Measurements from ENCODE around the gene CMPK2.

CMPK2 gene

DNA sequence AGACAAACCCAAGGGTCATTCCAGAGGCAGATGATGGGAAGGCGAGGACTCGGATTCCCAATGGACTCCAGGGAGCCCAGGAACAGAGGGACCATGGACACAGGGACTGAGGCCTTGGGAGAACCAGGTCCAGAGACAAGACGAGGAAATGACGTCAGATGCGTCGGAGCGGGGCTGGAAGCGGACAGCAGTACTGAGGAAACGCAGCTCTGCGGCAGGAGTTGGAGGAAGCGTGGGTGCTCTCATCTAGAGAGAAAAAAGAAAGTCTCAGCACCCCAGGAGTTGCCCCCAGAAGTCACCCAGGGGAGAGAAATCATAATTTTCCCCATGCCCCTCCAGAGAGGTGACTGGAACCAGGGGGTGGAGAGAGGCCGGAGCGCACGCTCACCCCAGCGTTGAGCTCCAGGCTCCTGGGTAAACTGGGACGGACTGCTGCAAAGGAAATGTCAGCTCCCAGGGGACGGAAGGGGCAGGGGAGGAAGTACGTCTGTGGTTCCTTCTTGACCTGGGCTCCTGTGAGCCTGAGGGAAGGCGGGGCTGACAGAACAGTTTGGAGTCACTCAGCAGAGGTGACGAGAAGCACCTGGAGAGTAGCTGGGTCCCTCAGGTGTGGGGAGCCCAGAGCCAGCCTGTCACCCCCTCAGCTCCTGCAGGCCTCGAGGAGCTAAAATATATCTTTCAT, 44.7 kb downstream of the CMPK2 start (continued):
- TF ChIP-seq, protein P1, sequence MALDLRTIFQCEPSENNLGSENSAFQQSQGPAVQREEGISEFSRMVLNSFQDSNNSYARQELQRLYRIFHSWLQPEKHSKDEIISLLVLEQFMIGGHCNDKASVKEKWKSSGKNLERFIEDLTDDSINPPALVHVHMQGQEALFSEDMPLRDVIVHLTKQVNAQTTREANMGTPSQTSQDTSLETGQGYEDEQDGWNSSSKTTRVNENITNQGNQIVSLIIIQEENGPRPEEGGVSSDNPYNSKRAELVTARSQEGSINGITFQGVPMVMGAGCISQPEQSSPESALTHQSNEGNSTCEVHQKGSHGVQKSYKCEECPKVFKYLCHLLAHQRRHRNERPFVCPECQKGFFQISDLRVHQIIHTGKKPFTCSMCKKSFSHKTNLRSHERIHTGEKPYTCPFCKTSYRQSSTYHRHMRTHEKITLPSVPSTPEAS (tag by site-specific recombination; IDR thresholded peaks at IDR 0.05): no peak
- TF ChIP-seq OVOL3 (tag by site-specific recombination; IDR thresholded peaks at IDR 0.05) (no peak), ZNF157 (tag by site-specific recombination; IDR thresholded peaks at IDR 0.05) (no peak), BCL11A (tag by site-specific recombination; IDR thresholded peaks at IDR 0.05; ENCODE audit: low read depth) (no peak)

DNA sequence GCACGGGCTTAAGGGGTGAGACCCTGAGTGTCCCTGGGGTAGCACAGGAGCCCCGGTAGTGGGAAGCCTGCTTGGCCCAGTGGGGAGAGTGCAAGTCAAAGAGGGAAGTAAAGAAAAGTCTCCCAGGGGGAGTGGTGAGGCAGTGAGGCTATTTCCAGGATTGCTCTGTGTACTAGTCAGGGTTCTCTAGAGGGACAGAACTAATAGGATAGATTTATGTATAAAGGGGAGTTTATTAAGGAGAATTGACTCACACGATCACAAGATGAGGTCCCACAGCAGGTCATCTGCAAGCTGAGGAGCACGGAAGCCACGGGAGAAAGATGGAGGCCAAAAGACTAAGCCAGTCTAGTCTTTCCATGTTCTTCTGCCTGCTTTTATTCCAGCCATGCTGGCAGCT, 45.5 kb downstream of the CMPK2 start:
- H3K4me1 ChIP-seq (ENCODE audit: control insufficient read depth, insufficient read depth, low read length): no peaks in the 10 kb centered on the region
- TF ChIP-seq REPIN1 (tag by site-specific recombination; IDR thresholded peaks at IDR 0.05; ENCODE audit: low read depth) (no peak), ZNF561 (tag by site-specific recombination; IDR thresholded peaks at IDR 0.05; ENCODE audit: borderline replicate concordance) (no peak), ZNF660 (tag by site-specific recombination; IDR thresholded peaks at IDR 0.05) (no peak), ZNF530 (tag by site-specific recombination; IDR thresholded peaks at IDR 0.05; ENCODE audit: low read depth) (no peak), ZNF155 (tag by site-specific recombination; IDR thresholded peaks at IDR 0.05) (no peak), ZNF140 (tag by site-specific recombination; IDR thresholded peaks at IDR 0.05) (no peak), ZNF521 (tag by site-specific recombination; IDR thresholded peaks at IDR 0.05) (no peak), ZNF747 (tag by site-specific recombination; IDR thresholded peaks at IDR 0.05) (no peak)
- H3K36me3 ChIP-seq (ENCODE audit: control insufficient read depth in 2 of 2, insufficient read depth in 1 of 2, low read length in 2 of 2): no peaks in the 10 kb centered on the region
- H3K9me3 ChIP-seq (ENCODE audit: control insufficient read depth, insufficient read depth, low read depth, low read length): no peaks in the 10 kb centered on the region
- ChIA-PET POLR2A (no interaction called here), CTCF (interaction anchor here (0.5 kb wide), 1 partner anchor 277 kb away, joined by 3 read pairs; no protein-coding TSS in a partner anchor)
- H3K4me3 ChIP-seq (ENCODE audit: low read depth, low read length): no peak overlapping the region
- no peak overlapping the region for H3K27ac ChIP-seq (ENCODE audit: extremely low read depth, low read depth, low read length)

GRCh38 chr2:6819668-6820067, 46.0 kb downstream of the CMPK2 start:
- Histone ChIP-seq H3K4me3 (ENCODE audit: low read depth, low read length) (no peak overlapping the region), H3K4me1 (ENCODE audit: control insufficient read depth, insufficient read depth, low read length) (no peaks in the 10 kb centered on the region), H3K27ac (ENCODE audit: extremely low read depth, low read depth, low read length) (no peak overlapping the region), H3K36me3 (ENCODE audit: control insufficient read depth in 2 of 2, insufficient read depth in 1 of 2, low read length in 2 of 2) (no peaks in the 10 kb centered on the region), H3K9me3 (ENCODE audit: control insufficient read depth, insufficient read depth, low read depth, low read length) (no peaks in the 10 kb centered on the region)
- ChIA-PET POLR2A (no interaction called here), CTCF (interaction anchor here (0.5 kb wide), 1 partner anchor 278 kb away, joined by 3 read pairs; no protein-coding TSS in a partner anchor)
- TF ChIP-seq ZSCAN23 (tag by site-specific recombination; IDR thresholded peaks at IDR 0.05): no peak

DNA sequence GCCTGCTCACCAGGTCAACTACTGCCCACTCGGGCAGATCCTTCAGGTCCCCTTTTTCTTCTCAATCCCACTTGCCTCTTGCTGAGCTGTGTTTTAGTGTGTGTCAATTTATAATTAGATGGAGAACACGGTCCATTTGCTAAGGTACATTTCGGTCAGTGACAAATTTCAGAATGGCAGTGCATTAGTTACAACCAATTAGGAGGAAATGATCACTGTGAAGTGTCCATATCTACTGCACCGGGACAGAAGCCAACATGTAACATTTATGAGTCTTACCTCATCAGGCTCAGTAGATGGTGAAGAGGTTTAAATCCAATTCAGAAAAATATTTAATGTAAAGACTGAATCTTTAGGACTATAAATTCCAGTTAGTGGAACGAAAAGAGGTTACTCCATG, 47.7 kb downstream of the CMPK2 start:
- no peaks in the 10 kb centered on the region for H3K36me3 ChIP-seq (ENCODE audit: control insufficient read depth in 2 of 2, insufficient read depth in 1 of 2, low read length in 2 of 2)
- H3K4me1 ChIP-seq (ENCODE audit: control insufficient read depth, insufficient read depth, low read length): no peaks in the 10 kb centered on the region
- CTCF ChIA-PET: interaction anchor here (1.1 kb wide), 1 partner anchor 8 kb away, joined by 5 read pairs; no protein-coding TSS in a partner anchor
- no peak overlapping the region for H3K4me3 ChIP-seq (ENCODE audit: low read depth, low read length)
- H3K9me3 ChIP-seq (ENCODE audit: control insufficient read depth, insufficient read depth, low read depth, low read length): no peaks in the 10 kb centered on the region
- no peak overlapping the region for H3K27ac ChIP-seq (ENCODE audit: extremely low read depth, low read depth, low read length)
- POLR2A ChIA-PET: interaction anchor here (0.8 kb wide), 1 partner anchor 17 kb away, joined by 3 read pairs; no protein-coding TSS in a partner anchor
- TF ChIP-seq ZFP69B (tag by site-specific recombination; IDR thresholded peaks at IDR 0.05) (no peak), ZNF184 (tag by site-specific recombination; IDR thresholded peaks at IDR 0.05) (no peak), ZBTB20 (tag by site-specific recombination; IDR thresholded peaks at IDR 0.05) (no peak), ZNF175 (tag by site-specific recombination; IDR thresholded peaks at IDR 0.05) (no peak), ZNF423 (tag by site-specific recombination; IDR thresholded peaks at IDR 0.05) (no peak), ZNF335 (tag by site-specific recombination; conservative IDR thresholded peaks at IDR 0.05) (no peak), ZNF133 (tag by site-specific recombination; IDR thresholded peaks at IDR 0.05) (no peak), ZNF514 (tag by site-specific recombination; IDR thresholded peaks at IDR 0.05) (no peak), SP7 (tag by site-specific recombination; IDR thresholded peaks at IDR 0.05) (no peak), ZNF548 (tag by site-specific recombination; IDR thresholded peaks at IDR 0.05) (no peak)
- TF ChIP-seq, protein P2, sequence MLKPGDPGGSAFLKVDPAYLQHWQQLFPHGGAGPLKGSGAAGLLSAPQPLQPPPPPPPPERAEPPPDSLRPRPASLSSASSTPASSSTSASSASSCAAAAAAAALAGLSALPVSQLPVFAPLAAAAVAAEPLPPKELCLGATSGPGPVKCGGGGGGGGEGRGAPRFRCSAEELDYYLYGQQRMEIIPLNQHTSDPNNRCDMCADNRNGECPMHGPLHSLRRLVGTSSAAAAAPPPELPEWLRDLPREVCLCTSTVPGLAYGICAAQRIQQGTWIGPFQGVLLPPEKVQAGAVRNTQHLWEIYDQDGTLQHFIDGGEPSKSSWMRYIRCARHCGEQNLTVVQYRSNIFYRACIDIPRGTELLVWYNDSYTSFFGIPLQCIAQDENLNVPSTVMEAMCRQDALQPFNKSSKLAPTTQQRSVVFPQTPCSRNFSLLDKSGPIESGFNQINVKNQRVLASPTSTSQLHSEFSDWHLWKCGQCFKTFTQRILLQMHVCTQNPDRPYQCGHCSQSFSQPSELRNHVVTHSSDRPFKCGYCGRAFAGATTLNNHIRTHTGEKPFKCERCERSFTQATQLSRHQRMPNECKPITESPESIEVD (tag by site-specific recombination; IDR thresholded peaks at IDR 0.05): no peak
- TF ChIP-seq, protein P3, sequence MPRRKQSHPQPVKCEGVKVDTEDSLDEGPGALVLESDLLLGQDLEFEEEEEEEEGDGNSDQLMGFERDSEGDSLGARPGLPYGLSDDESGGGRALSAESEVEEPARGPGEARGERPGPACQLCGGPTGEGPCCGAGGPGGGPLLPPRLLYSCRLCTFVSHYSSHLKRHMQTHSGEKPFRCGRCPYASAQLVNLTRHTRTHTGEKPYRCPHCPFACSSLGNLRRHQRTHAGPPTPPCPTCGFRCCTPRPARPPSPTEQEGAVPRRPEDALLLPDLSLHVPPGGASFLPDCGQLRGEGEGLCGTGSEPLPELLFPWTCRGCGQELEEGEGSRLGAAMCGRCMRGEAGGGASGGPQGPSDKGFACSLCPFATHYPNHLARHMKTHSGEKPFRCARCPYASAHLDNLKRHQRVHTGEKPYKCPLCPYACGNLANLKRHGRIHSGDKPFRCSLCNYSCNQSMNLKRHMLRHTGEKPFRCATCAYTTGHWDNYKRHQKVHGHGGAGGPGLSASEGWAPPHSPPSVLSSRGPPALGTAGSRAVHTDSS (tag by site-specific recombination; IDR thresholded peaks at IDR 0.05): no peak
- TF ChIP-seq, protein P4, sequence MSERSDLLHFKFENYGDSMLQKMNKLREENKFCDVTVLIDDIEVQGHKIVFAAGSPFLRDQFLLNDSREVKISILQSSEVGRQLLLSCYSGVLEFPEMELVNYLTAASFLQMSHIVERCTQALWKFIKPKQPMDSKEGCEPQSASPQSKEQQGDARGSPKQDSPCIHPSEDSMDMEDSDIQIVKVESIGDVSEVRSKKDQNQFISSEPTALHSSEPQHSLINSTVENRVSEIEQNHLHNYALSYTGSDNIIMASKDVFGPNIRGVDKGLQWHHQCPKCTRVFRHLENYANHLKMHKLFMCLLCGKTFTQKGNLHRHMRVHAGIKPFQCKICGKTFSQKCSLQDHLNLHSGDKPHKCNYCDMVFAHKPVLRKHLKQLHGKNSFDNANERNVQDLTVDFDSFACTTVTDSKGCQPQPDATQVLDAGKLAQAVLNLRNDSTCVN (tag by site-specific recombination; optimal IDR thresholded peaks at IDR 0.05): no peak

Data from HEK293 (cell line).